ENCODE data around the gene LILRB1.

The LILRB1 gene

DNA sequence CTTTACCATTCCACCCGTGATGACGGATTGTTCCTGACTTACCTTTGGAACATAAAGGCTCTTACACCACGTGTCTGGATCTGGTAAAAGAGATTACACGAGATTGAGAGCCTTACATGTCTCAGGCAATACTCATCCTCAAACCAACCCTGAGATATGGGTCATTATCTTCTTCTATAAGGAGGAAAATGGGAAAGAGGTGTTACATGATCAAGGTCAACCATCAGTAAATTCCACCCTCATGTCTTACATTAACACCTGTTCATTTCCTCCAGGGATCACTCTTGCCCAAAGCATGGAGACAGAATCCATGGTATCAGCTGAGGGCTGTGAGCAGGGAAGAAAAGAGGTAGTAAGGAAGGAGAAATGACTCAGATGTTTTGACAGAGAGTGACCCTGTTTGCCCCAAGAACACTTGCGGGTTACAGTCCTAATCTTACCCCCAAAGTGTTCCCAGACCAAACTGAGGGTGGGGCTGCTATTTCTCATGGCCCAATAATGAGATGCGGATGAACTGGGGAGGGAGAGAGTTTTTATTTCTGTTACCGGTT is 52.1 kb downstream of the LILRB1 start:
- Histone ChIP-seq H3K9me3 (ENCODE audit: insufficient read depth, low read depth, low read length) (no peaks in the 10 kb centered on the region), H3K36me3 (ENCODE audit: insufficient read depth, low read length) (no peaks in the 10 kb centered on the region), H4K20me1 (ENCODE audit: insufficient read depth, low read length, poor library complexity, severe bottlenecking) (no peaks in the 10 kb centered on the region), H3K4me3 (ENCODE audit: low read length, poor library complexity, severe bottlenecking) (no peak overlapping the region), H3K9ac (ENCODE audit: low read depth, low read length, poor library complexity, severe bottlenecking) (no peak overlapping the region), H3F3A (ENCODE audit: low read depth) (no peaks in the 10 kb centered on the region), H2AFZ (ENCODE audit: low read length) (no peak overlapping the region), H3K79me2 (ENCODE audit: insufficient read depth, low read length) (no peaks in the 10 kb centered on the region), H3K4me1 (ENCODE audit: insufficient read depth, low read length, poor library complexity, severe bottlenecking) (no peaks in the 10 kb centered on the region), H3K27me3 (ENCODE audit: insufficient read depth, low read length, poor library complexity, severe bottlenecking) (no peaks in the 10 kb centered on the region), H3K4me2 (ENCODE audit: low read depth, low read length, poor library complexity, severe bottlenecking) (no peak overlapping the region), H3K9me2 (replicated peaks; ENCODE audit: low read depth, low read length) (no peaks in the 10 kb centered on the region)
- TF ChIP-seq, protein P1, sequence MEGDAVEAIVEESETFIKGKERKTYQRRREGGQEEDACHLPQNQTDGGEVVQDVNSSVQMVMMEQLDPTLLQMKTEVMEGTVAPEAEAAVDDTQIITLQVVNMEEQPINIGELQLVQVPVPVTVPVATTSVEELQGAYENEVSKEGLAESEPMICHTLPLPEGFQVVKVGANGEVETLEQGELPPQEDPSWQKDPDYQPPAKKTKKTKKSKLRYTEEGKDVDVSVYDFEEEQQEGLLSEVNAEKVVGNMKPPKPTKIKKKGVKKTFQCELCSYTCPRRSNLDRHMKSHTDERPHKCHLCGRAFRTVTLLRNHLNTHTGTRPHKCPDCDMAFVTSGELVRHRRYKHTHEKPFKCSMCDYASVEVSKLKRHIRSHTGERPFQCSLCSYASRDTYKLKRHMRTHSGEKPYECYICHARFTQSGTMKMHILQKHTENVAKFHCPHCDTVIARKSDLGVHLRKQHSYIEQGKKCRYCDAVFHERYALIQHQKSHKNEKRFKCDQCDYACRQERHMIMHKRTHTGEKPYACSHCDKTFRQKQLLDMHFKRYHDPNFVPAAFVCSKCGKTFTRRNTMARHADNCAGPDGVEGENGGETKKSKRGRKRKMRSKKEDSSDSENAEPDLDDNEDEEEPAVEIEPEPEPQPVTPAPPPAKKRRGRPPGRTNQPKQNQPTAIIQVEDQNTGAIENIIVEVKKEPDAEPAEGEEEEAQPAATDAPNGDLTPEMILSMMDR (conservative IDR thresholded peaks at IDR 0.05; ENCODE audit: low read length) = no peak
- no peak for TF ChIP-seq EZH2phosphoT487 (IDR thresholded peaks at IDR 0.05; ENCODE audit: borderline replicate concordance)

DNA sequence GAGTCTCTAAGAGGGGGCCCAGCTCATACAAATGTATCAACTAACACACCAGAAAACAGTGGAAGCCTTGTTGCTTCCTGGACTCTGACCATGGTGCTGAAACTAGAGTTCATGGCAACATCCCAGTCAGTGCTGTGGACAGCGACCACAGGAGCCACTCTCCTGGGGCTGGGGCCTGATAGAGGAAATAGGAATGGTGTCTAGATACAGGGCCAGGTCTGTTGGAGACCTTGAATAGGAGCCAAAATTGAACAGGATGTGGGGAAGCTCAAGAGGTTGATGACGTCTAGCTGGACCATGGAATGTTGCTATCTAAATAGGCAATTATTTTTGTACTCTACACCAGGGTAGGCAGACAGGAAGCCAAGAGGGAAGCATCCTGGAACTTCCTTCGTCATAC is 54.2 kb downstream of the LILRB1 start:
- H3K4me2 ChIP-seq (ENCODE audit: low read depth, low read length, poor library complexity, severe bottlenecking) = no peak overlapping the region
- H3K27me3 ChIP-seq (ENCODE audit: insufficient read depth, low read length, poor library complexity, severe bottlenecking) = no peaks in the 10 kb centered on the region
- no peaks in the 10 kb centered on the region for H3F3A ChIP-seq (ENCODE audit: low read depth)
- no peaks in the 10 kb centered on the region for H3K79me2 ChIP-seq (ENCODE audit: insufficient read depth, low read length)
- H3K9me2 ChIP-seq (replicated peaks; ENCODE audit: low read depth, low read length) = no peaks in the 10 kb centered on the region
- no peaks in the 10 kb centered on the region for H3K4me1 ChIP-seq (ENCODE audit: insufficient read depth, low read length, poor library complexity, severe bottlenecking)
- H4K20me1 ChIP-seq (ENCODE audit: insufficient read depth, low read length, poor library complexity, severe bottlenecking) = no peaks in the 10 kb centered on the region
- H3K4me3 ChIP-seq (ENCODE audit: low read length, poor library complexity, severe bottlenecking) = no peak overlapping the region
- no peak overlapping the region for H3K9ac ChIP-seq (ENCODE audit: low read depth, low read length, poor library complexity, severe bottlenecking)
- TF ChIP-seq, protein P1 (conservative IDR thresholded peaks at IDR 0.05; ENCODE audit: low read length) = no peak
- TF ChIP-seq EZH2phosphoT487 (IDR thresholded peaks at IDR 0.05; ENCODE audit: borderline replicate concordance) = no peak
- no peak overlapping the region for H2AFZ ChIP-seq (ENCODE audit: low read length)
- no peaks in the 10 kb centered on the region for H3K36me3 ChIP-seq (ENCODE audit: insufficient read depth, low read length)
- no peaks in the 10 kb centered on the region for H3K9me3 ChIP-seq (ENCODE audit: insufficient read depth, low read depth, low read length)

Data from Loucy (cell line).